HG03575 (cell line): ENCODE data around the gene RAB26.
"Not testable (repeated sequence)": the region's sequence is repeated elsewhere in the genome, so short reads cannot be mapped to it uniquely, and the experiment has no call there.

Source experiments
- ATAC-seq: cut with Tn5 transposase; IDR thresholded peaks from one replicate; pipeline ENCODE4 v1.9.1; 2021; ENCODE audit not compliant: unreplicated experiment, insufficient number of reproducible peaks, low FRiP score; ENCODE audit errors: extremely low read depth

The RAB26 gene

GRCh38 chr16:2115591-2115973 lies 32.8 kb upstream of the RAB26 start:
- no peak for ATAC-seq

GRCh38 chr16:2116428-2116827 lies 32.0 kb upstream of the RAB26 start:
- not testable (repeated sequence) for ATAC-seq

- ATAC-seq, result not testable (repeated sequence)
Observed at GRCh38 chr16:2117341-2117740, 31.1 kb upstream of the RAB26 start.

GRCh38 chr16:2117960-2118722 lies 30.3 kb upstream of the RAB26 start:
- ATAC-seq, result not testable (repeated sequence)

GRCh38 chr16:2121325-2121724 lies 27.1 kb upstream of the RAB26 start:
- not testable (repeated sequence) for ATAC-seq

GRCh38 chr16:2121853-2122252 lies 26.6 kb upstream of the RAB26 start:
- ATAC-seq, result no peak

- no peak for ATAC-seq
Observed at GRCh38 chr16:2122429-2122828, 26.0 kb upstream of the RAB26 start.

- ATAC-seq, result not testable (repeated sequence)
Observed at GRCh38 chr16:2122934-2123683, 25.3 kb upstream of the RAB26 start.

- not testable (repeated sequence) for ATAC-seq
Observed at GRCh38 chr16:2123706-2124376, 24.6 kb upstream of the RAB26 start.

- not testable (repeated sequence) for ATAC-seq
Observed at GRCh38 chr16:2124377-2124693, 24.1 kb upstream of the RAB26 start.

- not testable (repeated sequence) for ATAC-seq
Observed at GRCh38 chr16:2124694-2125444, 23.6 kb upstream of the RAB26 start.

- not testable (repeated sequence) for ATAC-seq
Observed at GRCh38 chr16:2125609-2126008, 22.8 kb upstream of the RAB26 start.

- ATAC-seq, result not testable (repeated sequence)
Observed at GRCh38 chr16:2126161-2126743, 22.2 kb upstream of the RAB26 start.

GRCh38 chr16:2126928-2127556 lies 21.4 kb upstream of the RAB26 start:
- ATAC-seq, result not testable (repeated sequence)

- ATAC-seq, result not testable (repeated sequence)
Observed at GRCh38 chr16:2127630-2128280, 20.7 kb upstream of the RAB26 start.

- not testable (repeated sequence) for ATAC-seq
Observed at GRCh38 chr16:2129251-2129650, 19.2 kb upstream of the RAB26 start.

- ATAC-seq, result not testable (repeated sequence)
Observed at GRCh38 chr16:2129890-2130447, 18.5 kb upstream of the RAB26 start.

- ATAC-seq, result not testable (repeated sequence)
Observed at GRCh38 chr16:2133797-2134196, 14.6 kb upstream of the RAB26 start.
